Measurements from ENCODE around the gene KLK7.

The KLK7 gene

GRCh38 chr19:51010066-51010795, 26.5 kb upstream of the KLK7 start:
- H3K27ac ChIP-seq, result no peak overlapping the region
- no peak for TF ChIP-seq CTCF (conservative IDR thresholded peaks at IDR 0.05)
- no peak for TF ChIP-seq ZFX (IDR thresholded peaks at IDR 0.05)

GRCh38 chr19:51009061-51009891, 25.6 kb upstream of the KLK7 start:
- H3K27ac ChIP-seq, result no peak overlapping the region
- TF ChIP-seq CTCF (conservative IDR thresholded peaks at IDR 0.05) (no peak), ZFX (IDR thresholded peaks at IDR 0.05) (no peak)

GRCh38 chr19:51007488-51007887, 23.8 kb upstream of the KLK7 start:
- TF ChIP-seq ZFX (IDR thresholded peaks at IDR 0.05) (no peak), CTCF (conservative IDR thresholded peaks at IDR 0.05) (no peak)
- H3K27ac ChIP-seq, result no peak overlapping the region

- TF ChIP-seq CTCF (conservative IDR thresholded peaks at IDR 0.05) (no peak), ZFX (IDR thresholded peaks at IDR 0.05) (no peak)
- H3K27ac ChIP-seq, result no peak overlapping the region
Measured at GRCh38 chr19:51006406-51006805, 22.7 kb upstream of the KLK7 start.

GRCh38 chr19:51005248-51005647, 21.5 kb upstream of the KLK7 start:
- TF ChIP-seq ZFX (IDR thresholded peaks at IDR 0.05), result no peak
- H3K27ac ChIP-seq, result no peak overlapping the region

- no peak for TF ChIP-seq ZFX (IDR thresholded peaks at IDR 0.05)
- no peak for TF ChIP-seq CTCF (conservative IDR thresholded peaks at IDR 0.05)
Measured at GRCh38 chr19:51003316-51003715, 19.6 kb upstream of the KLK7 start.

GRCh38 chr19:51002542-51003311, 19.0 kb upstream of the KLK7 start:
- TF ChIP-seq CTCF (conservative IDR thresholded peaks at IDR 0.05), result no peak
- no peak for TF ChIP-seq ZFX (IDR thresholded peaks at IDR 0.05)
- no peak overlapping the region for H3K27ac ChIP-seq

More at GRCh38 chr19:51003316-51003715, 19.6 kb upstream of the KLK7 start:
- no peak overlapping the region for H3K27ac ChIP-seq
